A549 (cell line): ENCODE data around the gene SYNPR. TPM values are rescaled to one million over a fixed set of nuclear protein-coding genes. Genes with fewer than 3 reads are reported as not detected.
"Not testable (repeated sequence)": the region's sequence is repeated elsewhere in the genome, so short reads cannot be mapped to it uniquely, and the experiment has no call there.

Source experiments
- ATAC-seq, 2 experiments: fragments of 200-7000 bp in 1 of 2; fragments of >200 bp in 1 of 2; cut with Nextera tagmentation in 1 of 2; cut with Tn5 transposase in 1 of 2; 3 replicates each; pipeline versions ENCODE4 v1.8.0 to v1.9.1; 2018 to 2020; ENCODE audit warnings: mild to moderate bottlenecking in 1 of 2, moderate library complexity in 1 of 2
- CTCF ChIA-PET: fragments of 300-600 bp; sonication (Branson Sonifier 250); formaldehyde crosslinking; extraction: SDS; loops from one replicate; lab custom pipeline; 2021; ENCODE audit warnings: antibody characterized with exemption, inconsistent platforms; lab: Yijun Ruan, JAX
- POLR2A ChIA-PET: fragments of 350-600 bp; formaldehyde crosslinking; extraction: SDS; loops from one replicate; lab custom pipeline; 2021; ENCODE audit warnings: antibody characterized with exemption, inconsistent platforms; lab: Yijun Ruan, JAX
- DNase-seq, 2 experiments: peaks; one replicate each; pipeline versions ENCODE4 v3.0.0 to v3.0.0-alpha.2; 2011 to 2016; ENCODE audit warnings: low read depth in 1 of 2, low spot score in 1 of 2
- FAIRE-seq: peaks from 2 replicates; lab custom pipeline; 2011; peaks lifted over from hg19 to GRCh38; lab: Jason Lieb, UNC
- H3K27ac ChIP-seq, 2 experiments: fragments of >200 bp; sonication (Bioruptor Twin); formaldehyde crosslinking; 3 replicates each; pipeline ENCODE4 v1.5.1; 2016 to 2017
- H3K4me1 ChIP-seq: fragments of >200 bp; sonication (Bioruptor Twin); formaldehyde crosslinking; 3 replicates; pipeline ENCODE4 v1.6.1; 2016
- H3K4me2 ChIP-seq: fragments of >200 bp; sonication (Bioruptor Twin); formaldehyde crosslinking; 3 replicates; pipeline ENCODE4 v1.6.1; 2016
- H3K4me3 ChIP-seq: fragments of >200 bp; sonication (Bioruptor Twin); formaldehyde crosslinking; 3 replicates; pipeline ENCODE4 v1.5.1; 2016
- H3K9me3 ChIP-seq: fragments of >200 bp; sonication (Bioruptor Twin); formaldehyde crosslinking; 3 replicates; pipeline ENCODE4 v1.6.1; 2016
- CBX8 ChIP-seq: fragments of 200-600 bp; sonication (generic); IDR thresholded peaks from 2 replicates; pipeline ENCODE4 v1.6.1; 2016
- CHD4 ChIP-seq: fragments of 200-600 bp; sonication (generic); IDR thresholded peaks from 2 replicates; pipeline ENCODE4 v1.6.1; 2016; ENCODE audit warnings: antibody characterized with exemption, mild to moderate bottlenecking, borderline replicate concordance
- EHF ChIP-seq: fragments of 250-450 bp; sonication (Bioruptor Pico); IDR thresholded peaks from 2 replicates; pipeline ENCODE4 v1.5.0; 2020; ENCODE audit warnings: mild to moderate bottlenecking
- EHMT2 ChIP-seq: fragments of 200-600 bp; sonication (generic); IDR thresholded peaks from 2 replicates; pipeline ENCODE4 v1.6.1; 2016; ENCODE audit warnings: antibody characterized with exemption, low read depth, mild to moderate bottlenecking, moderate library complexity
- ELK1 ChIP-seq: fragments of 150-350 bp; IDR thresholded peaks from 2 replicates; pipeline ENCODE4 v1.6.1; 2014; ENCODE audit warnings: low read depth, mild to moderate bottlenecking, low read length
- EP300 ChIP-seq, 2 experiments: fragments of >200 bp; sonication (Bioruptor Twin); formaldehyde crosslinking; IDR thresholded peaks; 2 replicates in 1 of 2; 3 replicates in 1 of 2; pipeline ENCODE4 v1.6.1; 2016 to 2017
- FOSB ChIP-seq: fragments of 250-450 bp; sonication (Bioruptor Pico); IDR thresholded peaks from 2 replicates; pipeline ENCODE4 v1.5.0; 2020; ENCODE audit warnings: mild to moderate bottlenecking, moderate library complexity
- FOXS1 ChIP-seq: fragments of 250-450 bp; sonication (Bioruptor Pico); IDR thresholded peaks from 2 replicates; pipeline ENCODE4 v1.5.0; 2020; ENCODE audit warnings: mild to moderate bottlenecking, moderate library complexity
- HDAC2 ChIP-seq: fragments of 200-600 bp; sonication (generic); IDR thresholded peaks from 2 replicates; pipeline ENCODE4 v1.6.1; 2016
- HEYL ChIP-seq: fragments of 250-450 bp; sonication (Bioruptor Pico); IDR thresholded peaks from 2 replicates; pipeline ENCODE4 v1.8.0; 2021; ENCODE audit warnings: mild to moderate bottlenecking, moderate library complexity
- HOXA7 ChIP-seq: fragments of 250-450 bp; sonication (Bioruptor Pico); IDR thresholded peaks from 2 replicates; pipeline ENCODE4 v1.5.0; 2020; ENCODE audit warnings: mild to moderate bottlenecking, moderate library complexity
- JUNB ChIP-seq: fragments of >200 bp; sonication (Bioruptor Twin); formaldehyde crosslinking; IDR thresholded peaks from 2 replicates; pipeline ENCODE4 v1.6.1; 2016
- KDM1A ChIP-seq: fragments of 200-600 bp; sonication (generic); IDR thresholded peaks from 2 replicates; pipeline ENCODE4 v1.6.1; 2016; ENCODE audit warnings: low read depth, mild to moderate bottlenecking
- MAZ ChIP-seq: fragments of 150-350 bp; IDR thresholded peaks from 2 replicates; pipeline ENCODE4 v1.6.1; 2014; ENCODE audit warnings: antibody characterized with exemption, low read depth, low read length, borderline replicate concordance
- MYC ChIP-seq: IDR thresholded peaks from 2 replicates; pipeline ENCODE4 v1.6.1; 2012; ENCODE audit warnings: mild to moderate bottlenecking, inconsistent platforms, low read length, improper control_type of control experiment, borderline replicate concordance
- NFE2L2 ChIP-seq: fragments of 150-350 bp; conservative IDR thresholded peaks from 2 replicates; pipeline ENCODE4 v1.6.1; 2014; ENCODE audit warnings: low read length
- PBX3 ChIP-seq: IDR thresholded peaks from 2 replicates; pipeline ENCODE4 v1.6.1; 2012
- POLR2A ChIP-seq: IDR thresholded peaks from 2 replicates; pipeline ENCODE4 v1.6.1; 2012; ENCODE audit warnings: mild to moderate bottlenecking, low read length
- RAD21 ChIP-seq, 2 experiments: fragments of >200 bp in 1 of 2; sonication (Bioruptor Twin) in 1 of 2; formaldehyde crosslinking in 1 of 2; IDR thresholded peaks in 1 of 2; conservative IDR thresholded peaks in 1 of 2; 2 replicates in 1 of 2; 3 replicates in 1 of 2; pipeline ENCODE4 v1.6.1; 2012 to 2018; ENCODE audit warnings: inconsistent platforms in 1 of 2
- RCOR1 ChIP-seq: fragments of 150-350 bp; IDR thresholded peaks from 2 replicates; pipeline ENCODE4 v1.6.1; 2014; ENCODE audit warnings: antibody characterized with exemption, low read length, low read depth
- RFX5 ChIP-seq: fragments of 450-650 bp; IDR thresholded peaks from 2 replicates; pipeline ENCODE4 v1.7.1; 2014; ENCODE audit warnings: antibody characterized with exemption, mild to moderate bottlenecking, moderate library complexity
- SMC3 ChIP-seq: fragments of >200 bp; sonication (Bioruptor Twin); formaldehyde crosslinking; IDR thresholded peaks from 3 replicates; pipeline ENCODE4 v1.6.1; 2018; ENCODE audit warnings: inconsistent platforms
- TFCP2L1 ChIP-seq: fragments of 250-450 bp; sonication (Bioruptor Pico); IDR thresholded peaks from 2 replicates; pipeline ENCODE4 v1.5.0; 2021; ENCODE audit warnings: mild to moderate bottlenecking
- ZC3H11A ChIP-seq: fragments of 450-650 bp; IDR thresholded peaks from 2 replicates; pipeline ENCODE4 v1.6.1; 2014; ENCODE audit warnings: antibody characterized with exemption, mild to moderate bottlenecking
- ZFP36 ChIP-seq: fragments of 450-650 bp; IDR thresholded peaks from 2 replicates; pipeline ENCODE4 v1.6.1; 2014; ENCODE audit warnings: borderline replicate concordance; ENCODE audit not compliant: partially characterized antibody
- ZNF302 ChIP-seq: fragments of 250-450 bp; sonication (Bioruptor Pico); IDR thresholded peaks from 2 replicates; pipeline ENCODE4 v1.9.0; 2021; ENCODE audit warnings: inconsistent platforms, mild to moderate bottlenecking, moderate library complexity
- WGBS: methylation state at CpG from one replicate; pipeline ENCODE4 v1.1.6; 2017; ENCODE audit errors: missing lambda C conversion rate; 5-methylcytosine and 5-hydroxymethylcytosine counted together
- polyA plus RNA-seq, 4 experiments: library from polyadenylated mRNA; depleted of rRNA in 3 of 4; stranded (reverse); fragments of >200 nt; fragmentation: RNase III in 1 of 4; extraction: RNeasy Plus Mini Kit Qiagen cat#74134 plus additional on column Dnase treatment in 1 of 4; gene quantifications; 2 replicates in 3 of 4; 3 replicates in 1 of 4; pipeline ENCODE4 v1.2.3, GENCODE V29; 2011 to 2017
- TF ChIP-seq, protein P1 (sequence below): fragments of 250-450 bp; sonication (Bioruptor Pico); IDR thresholded peaks from 2 replicates; pipeline ENCODE4 v1.5.0; 2021; ENCODE audit warnings: mild to moderate bottlenecking, moderate library complexity, borderline replicate concordance

The SYNPR gene
- polyA plus RNA-seq, 2 of the 4 experiments (the other 2 are of a cell fraction) = not detected

DNA sequence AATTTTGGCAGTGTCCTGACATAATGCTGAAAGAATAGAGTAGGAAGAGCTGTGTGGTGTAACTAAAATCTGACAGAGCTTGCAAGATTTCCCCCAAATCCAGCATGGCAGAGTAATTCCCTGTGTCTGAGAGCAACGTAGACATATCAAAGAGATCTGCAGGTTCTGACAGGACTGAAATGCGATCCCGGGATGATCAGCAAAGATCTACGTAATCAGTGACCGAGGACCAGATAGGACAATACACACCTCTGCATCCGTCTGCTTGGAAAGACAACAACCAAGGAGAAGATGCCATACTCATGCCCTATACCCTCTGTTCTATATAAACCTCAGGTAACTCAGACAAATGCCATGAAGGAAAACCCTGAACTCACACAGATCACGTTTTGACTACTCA, 26.6 kb upstream of the SYNPR start:
- no peak for FAIRE-seq
- Histone ChIP-seq H3K4me1 (no peaks in the 10 kb centered on the region), H3K4me2 (no peak overlapping the region), H3K9me3 (no peaks in the 10 kb centered on the region), H3K27ac (no peak overlapping the region), H3K4me3 (no peak overlapping the region)
- 19% methylated on average over 7 of the region's 7 CpGs for WGBS
- TF ChIP-seq EP300 (IDR thresholded peaks at IDR 0.05) (no peak), ZC3H11A (no peak), JUNB (no peak), HDAC2 (no peak), RFX5 (no peak), MYC (no peak), EHMT2 (no peak), PBX3 (no peak), CBX8 (no peak)
- ChIA-PET POLR2A (no interaction called here), CTCF (no interaction called here)
- ATAC-seq = no peak
- no peak for DNase-seq

GRCh38 chr3:63255819-63256218, 22.3 kb upstream of the SYNPR start:
- ATAC-seq, H3K9me3 ChIP-seq, H3K4me2 ChIP-seq, DNase-seq, H3K27ac ChIP-seq, H3K4me1 ChIP-seq, FAIRE-seq, CTCF ChIA-PET, POLR2A ChIA-PET, H3K4me3 ChIP-seq: not testable (repeated sequence)
- WGBS = 37% methylated on average over 4 of the region's 9 CpGs

DNA sequence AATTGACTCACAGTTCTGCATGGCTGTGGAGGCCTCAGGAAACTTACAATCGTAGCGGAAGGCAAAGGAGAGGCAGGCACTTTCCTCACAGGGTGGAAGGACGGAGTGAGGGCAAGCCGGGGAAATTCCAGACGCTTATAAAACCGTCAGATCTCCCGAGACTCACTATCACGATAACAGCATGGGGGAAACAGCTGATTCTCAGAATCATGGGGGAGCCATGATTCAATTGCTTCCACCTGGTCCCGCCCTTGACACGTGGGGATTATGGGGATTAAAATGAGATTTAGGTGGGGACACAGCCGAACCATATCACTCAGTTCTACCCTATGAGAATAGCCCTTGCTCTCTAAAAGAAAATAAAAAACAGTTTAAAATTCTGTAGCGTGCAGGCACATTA, 13.4 kb upstream of the SYNPR start:
- Histone ChIP-seq H3K4me1 (no peaks in the 10 kb centered on the region), H3K9me3 (no peaks in the 10 kb centered on the region), H3K4me3 (no peak overlapping the region), H3K4me2 (no peak overlapping the region)
- ATAC-seq (no peak), DNase-seq (no peak)
- POLR2A ChIA-PET = no interaction called here
- no peak for TF ChIP-seq ELK1
- no peak for TF ChIP-seq ZNF302 (CRISPR knock-in tag)
- no peak for TF ChIP-seq EHF (CRISPR knock-in tag)
- no peak for TF ChIP-seq ZC3H11A
- TF ChIP-seq CHD4 = no peak
- no peak for TF ChIP-seq HOXA7 (CRISPR knock-in tag)
- TF ChIP-seq FOXS1 (CRISPR knock-in tag) = no peak
- no peak for TF ChIP-seq FOSB
- TF ChIP-seq TFCP2L1 = no peak
- TF ChIP-seq MAZ = no peak
- no peak for TF ChIP-seq HEYL
- no peak for TF ChIP-seq RCOR1
- no peak for TF ChIP-seq POLR2A
- TF ChIP-seq, protein P1, sequence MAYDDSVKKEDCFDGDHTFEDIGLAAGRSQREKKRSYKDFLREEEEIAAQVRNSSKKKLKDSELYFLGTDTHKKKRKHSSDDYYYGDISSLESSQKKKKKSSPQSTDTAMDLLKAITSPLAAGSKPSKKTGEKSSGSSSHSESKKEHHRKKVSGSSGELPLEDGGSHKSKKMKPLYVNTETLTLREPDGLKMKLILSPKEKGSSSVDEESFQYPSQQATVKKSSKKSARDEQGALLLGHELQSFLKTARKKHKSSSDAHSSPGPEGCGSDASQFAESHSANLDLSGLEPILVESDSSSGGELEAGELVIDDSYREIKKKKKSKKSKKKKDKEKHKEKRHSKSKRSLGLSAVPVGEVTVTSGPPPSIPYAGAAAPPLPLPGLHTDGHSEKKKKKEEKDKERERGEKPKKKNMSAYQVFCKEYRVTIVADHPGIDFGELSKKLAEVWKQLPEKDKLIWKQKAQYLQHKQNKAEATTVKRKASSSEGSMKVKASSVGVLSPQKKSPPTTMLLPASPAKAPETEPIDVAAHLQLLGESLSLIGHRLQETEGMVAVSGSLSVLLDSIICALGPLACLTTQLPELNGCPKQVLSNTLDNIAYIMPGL (CRISPR knock-in tag) = no peak
- TF ChIP-seq RAD21 (conservative IDR thresholded peaks at IDR 0.05 in 1 of 2, IDR thresholded peaks at IDR 0.05 in 1 of 2) = no peak
- TF ChIP-seq KDM1A = no peak
- no peak for TF ChIP-seq NFE2L2
- no peak for TF ChIP-seq CBX8
- no peak for TF ChIP-seq SMC3
- no peak for TF ChIP-seq ZFP36
- TF ChIP-seq, all 56 proteins: peak for 0
- WGBS = 9% methylated on average over 12 of the region's 12 CpGs
- H3K27ac ChIP-seq = no peak overlapping the region
- FAIRE-seq = no peak
- CTCF ChIA-PET = no interaction called here
